ENCODE measurements around the gene OR2F2. TPM values are rescaled to one million over a fixed set of nuclear protein-coding genes. Genes with fewer than 3 reads are reported as not detected.

Gene OR2F2
- total RNA-seq, 1 experiment from 2014 or later, result not detected

GRCh38 chr7:143974459-143974858 is 39.4 kb downstream of the OR2F2 start:
- DNase-seq (ENCODE audit: low read depth, low spot score) (no peak), ATAC-seq (no peak)
- peak; percentile 22; the same call in 1 of the 2 replicates for TF ChIP-seq CEBPB (IDR thresholded peaks at IDR 0.05; ENCODE audit: low read depth)
- no peak for TF ChIP-seq FOSL1 (IDR thresholded peaks at IDR 0.05; ENCODE audit: low read depth)
- no peak for TF ChIP-seq POLR2A (IDR thresholded peaks at IDR 0.05; ENCODE audit: borderline replicate concordance, extremely low read depth, insufficient read depth, insufficient read length)
- intact Hi-C loops (cut with micrococcal nuclease), result no loop called here
- no peaks in the 10 kb centered on the region for H3K9me2 ChIP-seq (ENCODE audit: insufficient read depth)
- no peaks in the 10 kb centered on the region for H4K20me1 ChIP-seq (ENCODE audit: insufficient read depth)
- ChIA-PET RAD21 (ENCODE audit: low non-redundant PET in 1 of 2, low total read pairs in 2 of 2, uncharacterized antibody in 2 of 2, unreplicated experiment in 2 of 2) (no interaction called here), CTCF (no interaction called here), POLR2A (no interaction called here)
- no peaks in the 10 kb centered on the region for H3K27me3 ChIP-seq (ENCODE audit: insufficient read depth, low read length)
- H2AFZ ChIP-seq (ENCODE audit: low read depth, low read length, poor library complexity, severe bottlenecking), result peak overlapping the region; percentile 81
- no peaks in the 10 kb centered on the region for H3K79me2 ChIP-seq (ENCODE audit: insufficient read depth, low read length)
- no peaks in the 10 kb centered on the region for H3K9me3 ChIP-seq (ENCODE audit: control insufficient read depth in 1 of 2, insufficient read depth in 1 of 2, low read depth in 1 of 2, low read length in 2 of 2)
- H3K4me2 ChIP-seq (ENCODE audit: low read length), result no peak overlapping the region
- no TSS peak for BruUV-seq (replicated peaks)
- no peak overlapping the region for H3K4me3 ChIP-seq (replicated peaks in 1 of 2; ENCODE audit: low read depth in 1 of 2, low read length in 2 of 2)
- no peak overlapping the region for H3K9ac ChIP-seq (ENCODE audit: low read length)
- no peaks in the 10 kb centered on the region for H3K36me3 ChIP-seq (ENCODE audit: control insufficient read depth in 1 of 2, insufficient read depth in 2 of 2, low read length in 2 of 2)
- H3K27ac ChIP-seq (ENCODE audit: low read depth, low read length), result no peak overlapping the region
- no peaks in the 10 kb centered on the region for H3K4me1 ChIP-seq (ENCODE audit: control insufficient read depth in 1 of 2, insufficient read depth in 2 of 2, low read length in 2 of 2)

- H3K79me2 ChIP-seq (ENCODE audit: insufficient read depth, low read length), result no peaks in the 10 kb centered on the region
- no peak overlapping the region for H3K27ac ChIP-seq (ENCODE audit: low read depth, low read length)
- no peaks in the 10 kb centered on the region for H4K20me1 ChIP-seq (ENCODE audit: insufficient read depth)
- no peak overlapping the region for H2AFZ ChIP-seq (ENCODE audit: low read depth, low read length, poor library complexity, severe bottlenecking)
- ChIA-PET CTCF (interaction anchor here (1.1 kb wide), 1 partner anchor 9 kb away, joined by 3 read pairs; no protein-coding TSS in a partner anchor), POLR2A (interaction anchor here (0.6 kb wide), 1 partner anchor 28 kb away, joined by 4 read pairs; no protein-coding TSS in a partner anchor), RAD21 (ENCODE audit: low non-redundant PET in 1 of 2, low total read pairs in 2 of 2, uncharacterized antibody in 2 of 2, unreplicated experiment in 2 of 2) (no interaction called here)
- H3K36me3 ChIP-seq (ENCODE audit: control insufficient read depth in 1 of 2, insufficient read depth in 2 of 2, low read length in 2 of 2), result no peaks in the 10 kb centered on the region
- intact Hi-C loops (cut with micrococcal nuclease), result loop anchor here (5.0 kb wide), 1 partner anchor 37 kb away; no protein-coding TSS in a partner anchor
- no peak overlapping the region for H3K4me2 ChIP-seq (ENCODE audit: low read length)
- H3K9ac ChIP-seq (ENCODE audit: low read length), result no peak overlapping the region
- no TSS peak for BruUV-seq (replicated peaks)
- H3K4me1 ChIP-seq (ENCODE audit: control insufficient read depth in 1 of 2, insufficient read depth in 2 of 2, low read length in 2 of 2), result no peaks in the 10 kb centered on the region
- ATAC-seq, result peak; percentile 83
- H3K9me2 ChIP-seq (ENCODE audit: insufficient read depth), result no peaks in the 10 kb centered on the region
- no peak for TF ChIP-seq ZFX (IDR thresholded peaks at IDR 0.05)
- peak; percentile 18 to 31 (median 29); a peak in 3 of 6 replicates for TF ChIP-seq CTCF (IDR thresholded peaks at IDR 0.05 in 2 of 3, conservative IDR thresholded peaks at IDR 0.05 in 1 of 3; ENCODE audit: borderline replicate concordance in 1 of 3, insufficient read depth in 1 of 3, low read depth in 2 of 3, low read length in 2 of 3)
- DNase-seq (ENCODE audit: low read depth, low spot score), result peak; percentile 29
- H3K4me3 ChIP-seq (replicated peaks in 1 of 2; ENCODE audit: low read depth in 1 of 2, low read length in 2 of 2), result no peak overlapping the region
- H3K9me3 ChIP-seq (ENCODE audit: control insufficient read depth in 1 of 2, insufficient read depth in 1 of 2, low read depth in 1 of 2, low read length in 2 of 2), result no peaks in the 10 kb centered on the region
- H3K27me3 ChIP-seq (ENCODE audit: insufficient read depth, low read length), result no peaks in the 10 kb centered on the region
Observed at GRCh38 chr7:143975617-143976016, 40.6 kb downstream of the OR2F2 start.

Measured in HCT116 (cell line).